Activated CD8-positive, alpha-beta memory T cell treated with anti-CD3 and anti-CD28 coated beads for 1 hour (primary cell): ENCODE results near the gene SH2D7.

Experiments used
- DNase-seq, 2 donors: peaks; one replicate each; pipeline ENCODE4 v3.0.0-alpha.2; 2020; ENCODE audit warnings: low read depth in 1 of 2; ENCODE audit errors: extremely low read depth in 1 of 2

SH2D7 gene

GRCh38 chr15:78077053-78077870 is 15.1 kb upstream of the SH2D7 start, which contains the start of gene TBC1D2B:
Gene TBC1D2B (minus strand): TSS chr15:78077711. CDS start chr15:78077652, 59 bp downstream.
- peak in 1 of 2 donors; percentile 60 for DNase-seq

- no peak for DNase-seq
Measured at GRCh38 chr15:78077871-78078210, 14.5 kb upstream of the SH2D7 start.

GRCh38 chr15:78079298-78080087 is 12.9 kb upstream of the SH2D7 start:
- DNase-seq, result no peak

- no peak for DNase-seq
Measured at GRCh38 chr15:78080088-78080460, 12.3 kb upstream of the SH2D7 start.

- no peak for DNase-seq
Measured at GRCh38 chr15:78082106-78082742, 10.1 kb upstream of the SH2D7 start.

- DNase-seq, result no peak
Measured at GRCh38 chr15:78082743-78083110, 9.6 kb upstream of the SH2D7 start.

GRCh38 chr15:78083186-78083585 is 9.2 kb upstream of the SH2D7 start:
- DNase-seq, result no peak

GRCh38 chr15:78083687-78084448 is 8.5 kb upstream of the SH2D7 start:
- no peak for DNase-seq

- no peak for DNase-seq
Measured at GRCh38 chr15:78084449-78084750, 8.0 kb upstream of the SH2D7 start.

GRCh38 chr15:78085928-78086327 is 6.4 kb upstream of the SH2D7 start:
- no peak for DNase-seq

- no peak for DNase-seq
Measured at GRCh38 chr15:78087951-78088772, 4.2 kb upstream of the SH2D7 start.

GRCh38 chr15:78088773-78089080 is 3.6 kb upstream of the SH2D7 start:
- no peak for DNase-seq

GRCh38 chr15:78090422-78091063 is 1.8 kb upstream of the SH2D7 start:
- DNase-seq, result no peak

GRCh38 chr15:78093242-78094020 is 1.1 kb downstream of the SH2D7 start:
- no peak for DNase-seq

GRCh38 chr15:78097667-78098066 is 5.3 kb downstream of the SH2D7 start:
- no peak for DNase-seq

GRCh38 chr15:78098131-78098755 is 5.9 kb downstream of the SH2D7 start:
- DNase-seq, result no peak

- no peak for DNase-seq
Measured at GRCh38 chr15:78100886-78101285, 8.5 kb downstream of the SH2D7 start.

- no peak for DNase-seq
Measured at GRCh38 chr15:78101423-78102105, 9.2 kb downstream of the SH2D7 start.
